CD4-positive, alpha-beta T cell (primary cell): ENCODE data around the gene WDR38. TPM values are rescaled to one million over a fixed set of nuclear protein-coding genes. Genes with fewer than 3 reads are reported as not detected.
A peak's percentile ranks its signal among the peaks of the same experiment; 100 is the strongest.

Source experiments
- ATAC-seq: fragments of 200-7000 bp; cut with Tn5 transposase; one replicate; pipeline ENCODE4 v1.10.0; 2022; ENCODE audit warnings: mild to moderate bottlenecking; ENCODE audit not compliant: poor library complexity
- CTCF ChIA-PET: fragments of 350-600 bp; sonication (Branson Sonifier 250); formaldehyde crosslinking; loops from one replicate; lab custom pipeline; 2021; ENCODE audit warnings: antibody characterized with exemption, inconsistent platforms; lab: Charles Lee
- POLR2A ChIA-PET: fragments of 350-600 bp; sonication (Branson Sonifier 250); formaldehyde crosslinking; loops from one replicate; lab custom pipeline; 2021; ENCODE audit warnings: antibody characterized with exemption, inconsistent platforms; lab: Charles Lee
- DNase-seq, 14 experiments: peaks; one replicate each; pipeline ENCODE4 v3.0.0-alpha.2; 2013 to 2020; ENCODE audit warnings: mixed read lengths in 2 of 14
- H3K27ac ChIP-seq, 2 donors: one replicate each; pipeline versions ENCODE4 v1.5.1 to v1.7.0; 2013; ENCODE audit warnings: low read length in 2 of 2, low read depth in 1 of 2, mild to moderate bottlenecking in 1 of 2
- H3K27me3 ChIP-seq, 2 experiments: 1 replicate in 1 of 2; 2 replicates in 1 of 2; pipeline versions ENCODE4 v1.6.1 to v1.7.0; 2013; ENCODE audit warnings: low read length in 2 of 2, control low read depth in 1 of 2, mild to moderate bottlenecking in 1 of 2, moderate library complexity in 1 of 2; ENCODE audit not compliant: insufficient read depth in 2 of 2, control insufficient read depth in 1 of 2
- H3K36me3 ChIP-seq: one replicate; pipeline ENCODE4 v1.6.1; 2013; ENCODE audit warnings: low read length, control low read depth; ENCODE audit not compliant: insufficient read depth
- H3K4me1 ChIP-seq: one replicate; pipeline ENCODE4 v1.6.1; 2013; ENCODE audit warnings: low read length, control low read depth; ENCODE audit not compliant: insufficient read depth
- H3K4me3 ChIP-seq: one replicate; pipeline ENCODE4 v1.5.1; 2013; ENCODE audit warnings: mild to moderate bottlenecking, low read length, moderate library complexity
- H3K9me3 ChIP-seq, 2 experiments: 1 replicate in 1 of 2; 2 replicates in 1 of 2; pipeline versions ENCODE4 v1.6.1 to v1.7.0; 2013; ENCODE audit warnings: low read length in 2 of 2, mild to moderate bottlenecking in 2 of 2, control low read depth in 1 of 2, moderate library complexity in 1 of 2; ENCODE audit not compliant: control insufficient read depth in 1 of 2, insufficient read depth in 1 of 2
- H3K27ac Mint-ChIP-seq: one replicate; pipeline ENCODE4 v1.8.0; 2020; ENCODE audit warnings: mixed read lengths
- H3K27me3 Mint-ChIP-seq: one replicate; pipeline ENCODE4 v1.8.0; 2021; ENCODE audit warnings: mixed read lengths
- H3K36me3 Mint-ChIP-seq: one replicate; pipeline ENCODE4 v1.8.0; 2021; ENCODE audit warnings: low read depth, mixed read lengths
- H3K4me1 Mint-ChIP-seq: one replicate; pipeline ENCODE4 v1.8.0; 2021; ENCODE audit warnings: low read depth, mixed read lengths
- H3K4me3 Mint-ChIP-seq: one replicate; pipeline ENCODE4 v1.8.0; 2020; ENCODE audit warnings: mild to moderate bottlenecking, mixed read lengths
- H3K9me3 Mint-ChIP-seq: one replicate; pipeline ENCODE4 v1.8.0; 2020; ENCODE audit warnings: mixed read lengths
- intact Hi-C, 2 experiments: fragments of 100-400 bp; cut with DNase I in 1 of 2; cut with micrococcal nuclease in 1 of 2; formaldehyde crosslinking; loops; one replicate each; pipeline versions ENCODE4 v1.15.1 to v1.9.0; 2023 to 2025; cut with DNase I, micrococcal nuclease
- polyA plus RNA-seq, 2 donors: library from polyadenylated mRNA; unstranded; fragments of 120-200 nt; gene quantifications; one replicate each; pipeline ENCODE4 v1.2.1, GENCODE V29; 2013
- total RNA-seq, 174 experiments: library from RNA in 2 of 174; stranded (reverse) in 2 of 174; gene quantifications; one replicate each; pipeline ENCODE4 v1.2.3 and lab custom pipeline; 2021 to 2026
- TF ChIP-seq, protein P1 (sequence below): fragments of 200-600 bp; IDR thresholded peaks from one replicate; pipeline ENCODE4 v1.8.0; 2022; ENCODE audit warnings: antibody characterized with exemption, mild to moderate bottlenecking

WDR38 gene, protein sequence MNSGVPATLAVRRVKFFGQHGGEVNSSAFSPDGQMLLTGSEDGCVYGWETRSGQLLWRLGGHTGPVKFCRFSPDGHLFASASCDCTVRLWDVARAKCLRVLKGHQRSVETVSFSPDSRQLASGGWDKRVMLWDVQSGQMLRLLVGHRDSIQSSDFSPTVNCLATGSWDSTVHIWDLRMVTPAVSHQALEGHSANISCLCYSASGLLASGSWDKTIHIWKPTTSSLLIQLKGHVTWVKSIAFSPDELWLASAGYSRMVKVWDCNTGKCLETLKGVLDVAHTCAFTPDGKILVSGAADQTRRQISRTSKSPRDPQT
- not detected for total RNA-seq
- not detected for polyA plus RNA-seq (2013, experiment 1 of 2)
- polyA plus RNA-seq (2013, experiment 2 of 2), result 0.05 TPM
- total RNA-seq (lab: John Stamatoyannopoulos, UW), result 0 to 1.8 (median 0.19) reads per million in 172 experiments

DNA sequence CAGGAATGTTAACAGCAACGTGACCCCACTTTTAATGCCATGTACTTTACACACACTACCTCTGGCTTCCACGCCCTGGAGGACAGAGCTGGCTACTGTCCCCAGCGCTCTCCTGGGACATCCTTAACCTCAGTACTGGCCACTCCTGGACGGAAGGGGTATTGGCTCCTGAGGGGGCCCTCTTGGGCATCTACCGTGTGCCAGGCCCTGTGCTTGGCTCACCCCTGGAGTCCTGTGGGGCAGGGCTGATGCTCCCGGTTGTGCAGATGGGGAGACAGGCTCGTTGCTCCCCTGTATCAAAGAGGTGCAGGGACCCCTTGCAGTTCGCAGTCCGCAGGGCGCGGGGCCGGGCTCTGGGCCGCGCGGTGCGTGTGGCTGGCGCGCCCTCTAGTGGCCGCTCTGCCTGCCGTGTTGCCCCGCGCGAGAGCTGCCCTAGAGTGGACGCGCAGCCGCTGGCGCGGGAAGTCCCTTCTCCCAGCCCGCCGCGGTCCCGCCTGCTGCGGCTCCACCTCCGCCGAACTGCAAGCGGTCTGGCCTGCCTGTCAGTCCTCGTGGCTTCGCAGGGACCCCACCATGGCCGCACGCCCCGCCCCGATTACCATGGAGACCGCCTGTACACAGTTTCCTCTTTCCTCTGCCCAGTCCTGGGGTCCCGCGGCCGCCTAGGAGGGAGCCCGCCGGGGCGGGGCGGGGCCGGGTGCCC is at the start of gene WDR38:
WDR38 (plus strand) TSS at position 632 of the 703 bp plus-strand sequence. CDS start 72 bp downstream, outside the sequence.
- ChIA-PET POLR2A (interaction anchor here (0.7 to 3.7 kb wide), 4 partner anchors 9 to 82 kb away, joined by 3 to 20 read pairs (median 6); partner anchors contain the start of genes ARPC5L, NR6A1 and RPL35), CTCF (interaction anchor here (0.5 to 5.4 kb wide), 28 partner anchors 9 to 1890 kb away, joined by 3 to 106 read pairs (median 4); partner anchors contain the start of genes ARPC5L, GOLGA1, NR6A1 and OLFML2A)
- H3K4me3 Mint-ChIP-seq, result peak within 1 kb of the TSS; percentile 56
- ATAC-seq, result peak; percentile 85
- H3K9me3 Mint-ChIP-seq, result no peaks in the 10 kb centered on the region
- peaks cover 15% of the 10 kb centered on the region for H3K4me1 Mint-ChIP-seq
- Histone ChIP-seq H3K27ac (peak within 1 kb of the TSS in 1 of 2 donors; percentile 21), H3K4me1 (peaks cover 19% of the 10 kb centered on the region), H3K27me3 (peaks cover 0 to 5% of the 10 kb centered on the region in 2 experiments), H3K9me3 (peaks cover 0 to 3% of the 10 kb centered on the region in 2 experiments), H3K4me3 (peak within 1 kb of the TSS; percentile 40), H3K36me3 (peaks cover 11% of the 10 kb centered on the region)
- TF ChIP-seq, protein P1, sequence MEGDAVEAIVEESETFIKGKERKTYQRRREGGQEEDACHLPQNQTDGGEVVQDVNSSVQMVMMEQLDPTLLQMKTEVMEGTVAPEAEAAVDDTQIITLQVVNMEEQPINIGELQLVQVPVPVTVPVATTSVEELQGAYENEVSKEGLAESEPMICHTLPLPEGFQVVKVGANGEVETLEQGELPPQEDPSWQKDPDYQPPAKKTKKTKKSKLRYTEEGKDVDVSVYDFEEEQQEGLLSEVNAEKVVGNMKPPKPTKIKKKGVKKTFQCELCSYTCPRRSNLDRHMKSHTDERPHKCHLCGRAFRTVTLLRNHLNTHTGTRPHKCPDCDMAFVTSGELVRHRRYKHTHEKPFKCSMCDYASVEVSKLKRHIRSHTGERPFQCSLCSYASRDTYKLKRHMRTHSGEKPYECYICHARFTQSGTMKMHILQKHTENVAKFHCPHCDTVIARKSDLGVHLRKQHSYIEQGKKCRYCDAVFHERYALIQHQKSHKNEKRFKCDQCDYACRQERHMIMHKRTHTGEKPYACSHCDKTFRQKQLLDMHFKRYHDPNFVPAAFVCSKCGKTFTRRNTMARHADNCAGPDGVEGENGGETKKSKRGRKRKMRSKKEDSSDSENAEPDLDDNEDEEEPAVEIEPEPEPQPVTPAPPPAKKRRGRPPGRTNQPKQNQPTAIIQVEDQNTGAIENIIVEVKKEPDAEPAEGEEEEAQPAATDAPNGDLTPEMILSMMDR, result peak; percentile 99
- H3K36me3 Mint-ChIP-seq, result peaks cover 8% of the 10 kb centered on the region
- no peak within 1 kb of the TSS for H3K27ac Mint-ChIP-seq
- DNase-seq, result peak; percentile 56 to 94 (median 67)
- intact Hi-C loops, result loop anchor here (1.0 to 5.0 kb wide), 4 partner anchors 79 to 519 kb away; no protein-coding TSS in a partner anchor
- H3K27me3 Mint-ChIP-seq, result peaks cover 11% of the 10 kb centered on the region

DNA sequence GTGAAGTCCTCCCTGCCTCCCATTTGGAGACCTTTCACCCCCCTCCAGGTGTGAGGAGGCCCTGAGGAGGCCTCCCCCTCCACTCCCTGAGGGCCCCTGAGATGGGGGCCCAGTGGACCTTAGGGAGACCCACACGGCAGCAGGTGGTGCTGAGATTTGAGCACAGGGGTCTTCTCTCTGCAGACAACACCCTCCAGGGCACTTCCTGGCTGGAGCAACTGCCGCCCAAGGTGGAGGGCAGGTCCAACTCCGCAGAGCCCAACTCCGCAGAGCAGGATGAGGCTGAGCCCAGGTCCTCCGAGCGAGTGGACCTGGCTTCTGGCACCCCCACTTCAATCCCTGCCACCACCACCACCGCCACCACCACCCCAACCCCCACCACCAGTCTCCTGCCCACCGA is 49.3 kb upstream of the WDR38 start:
- Mint-ChIP-seq H3K9me3 (no peaks in the 10 kb centered on the region), H3K36me3 (no peaks in the 10 kb centered on the region), H3K27ac (no peak overlapping the region), H3K27me3 (peaks cover 11% of the 10 kb centered on the region), H3K4me1 (no peaks in the 10 kb centered on the region), H3K4me3 (no peak overlapping the region)
- Histone ChIP-seq H3K4me1 (no peaks in the 10 kb centered on the region), H3K9me3 (no peaks in the 10 kb centered on the region), H3K4me3 (no peak overlapping the region), H3K27ac (no peak overlapping the region), H3K36me3 (no peaks in the 10 kb centered on the region), H3K27me3 (peaks cover 0 to 2% of the 10 kb centered on the region in 2 experiments)
- ChIA-PET POLR2A (no interaction called here), CTCF (no interaction called here)
- ATAC-seq (no peak), DNase-seq (no peak)
- TF ChIP-seq, protein P1, result no peak
- intact Hi-C loops, result no loop called here

DNA sequence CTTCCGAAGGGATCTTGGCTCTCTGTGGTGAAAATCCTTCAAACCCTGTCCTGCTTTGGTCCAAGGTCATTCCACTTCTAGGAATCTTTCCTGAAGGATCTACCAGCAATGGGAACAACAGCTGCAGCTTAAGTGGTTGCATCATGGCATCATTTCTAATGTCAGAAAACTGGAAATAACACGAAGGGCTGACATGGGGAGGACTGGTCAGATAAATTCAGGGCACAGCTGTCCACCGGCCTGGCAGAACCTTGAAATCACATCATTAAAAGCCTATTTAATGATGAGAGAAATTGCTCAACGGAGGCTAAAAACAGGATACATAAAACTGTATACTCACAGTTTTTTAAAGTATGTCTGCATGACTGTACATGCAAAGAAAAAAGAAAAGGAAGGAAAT is 48.1 kb upstream of the WDR38 start:
- ATAC-seq, result no peak
- Histone ChIP-seq H3K27ac (no peak overlapping the region), H3K36me3 (no peaks in the 10 kb centered on the region), H3K4me1 (no peaks in the 10 kb centered on the region), H3K27me3 (no peaks in the 10 kb centered on the region), H3K9me3 (no peaks in the 10 kb centered on the region), H3K4me3 (no peak overlapping the region)
- Mint-ChIP-seq H3K27ac (no peak overlapping the region), H3K9me3 (no peaks in the 10 kb centered on the region), H3K4me1 (no peaks in the 10 kb centered on the region), H3K4me3 (no peak overlapping the region), H3K27me3 (peaks cover 11% of the 10 kb centered on the region), H3K36me3 (no peaks in the 10 kb centered on the region)
- CTCF ChIA-PET, result no interaction called here
- POLR2A ChIA-PET, result no interaction called here
- intact Hi-C loops, result no loop called here
- no peak for DNase-seq
- TF ChIP-seq, protein P1, result no peak
